NB4 (cell line): ENCODE results near the gene RANGAP1.

Source experiments
- CTCF ChIP-seq: IDR thresholded peaks from one replicate; pipeline ENCODE4 v1.5.1; 2012; ENCODE audit warnings: low read depth, low read length
- POLR2A ChIP-seq: IDR thresholded peaks from 2 replicates; pipeline ENCODE4 v1.6.1; 2011; ENCODE audit warnings: mild to moderate bottlenecking; ENCODE audit not compliant: insufficient read length; ENCODE audit errors: extremely low read depth

- TF ChIP-seq CTCF (no peak), POLR2A (no peak)
Measured at GRCh38 chr22:41305646-41306045, 19.7 kb upstream of the RANGAP1 start.
